Effector memory CD8-positive, alpha-beta T cell (primary cell): ENCODE measurements around the gene AK2.
"Not testable (repeated sequence)": the region's sequence is repeated elsewhere in the genome, so short reads cannot be mapped to it uniquely, and the experiment has no call there.

ENCODE experiments used
- ATAC-seq: fragments of 150-1000 bp; cut with Tn5 transposase; replicated peaks from 2 replicates; pipeline ENCODE4 v1.10.0; 2021; ENCODE audit warnings: mild to moderate bottlenecking, moderate library complexity
- DNase-seq, 3 experiments: peaks; one replicate each; pipeline ENCODE4 v3.0.0; 2021
- H3K27ac Mint-ChIP-seq, 2 donors: one replicate each; pipeline ENCODE4 v1.8.0; 2022; ENCODE audit warnings: mild to moderate bottlenecking in 2 of 2, mixed read lengths in 2 of 2, moderate library complexity in 2 of 2
- H3K27me3 Mint-ChIP-seq, 2 donors: one replicate each; pipeline ENCODE4 v1.8.0; 2022; ENCODE audit warnings: mixed read lengths in 2 of 2
- H3K36me3 Mint-ChIP-seq: one replicate; pipeline ENCODE4 v1.8.0; 2022; ENCODE audit warnings: mild to moderate bottlenecking, moderate library complexity, mixed read lengths; ENCODE audit not compliant: insufficient read depth
- H3K4me1 Mint-ChIP-seq, 2 donors: one replicate each; pipeline ENCODE4 v1.8.0; 2022; ENCODE audit warnings: low read depth in 2 of 2, mixed read lengths in 2 of 2
- H3K4me3 Mint-ChIP-seq, 2 donors: one replicate each; pipeline ENCODE4 v1.8.0; 2022; ENCODE audit warnings: mild to moderate bottlenecking in 2 of 2, mixed read lengths in 2 of 2, moderate library complexity in 2 of 2
- H3K9me3 Mint-ChIP-seq, 2 donors: one replicate each; pipeline ENCODE4 v1.8.0; 2022; ENCODE audit warnings: mixed read lengths in 2 of 2

The AK2 gene

DNA sequence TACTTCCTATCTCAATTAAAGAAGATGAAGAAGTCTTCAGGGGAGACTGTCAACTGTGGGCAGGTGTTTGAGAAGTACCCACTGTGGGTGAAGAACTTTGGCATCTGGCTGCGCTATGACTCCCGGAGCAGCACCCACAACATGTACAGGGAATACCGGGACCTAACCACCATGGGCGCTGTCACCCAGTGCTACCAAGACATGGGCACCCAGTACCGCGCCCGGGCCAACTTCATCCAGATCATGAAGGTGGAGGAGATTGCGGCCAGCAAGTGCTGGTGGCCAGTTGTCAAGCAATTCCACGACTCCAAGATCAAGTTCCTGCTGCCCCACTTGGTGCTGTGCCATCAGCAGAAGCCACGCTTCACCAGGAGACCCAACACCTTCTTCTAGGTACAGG, 56.6 kb downstream of the AK2 start:
- peak overlapping the region; percentile 96 to 97 for H3K27ac Mint-ChIP-seq
- no peaks in the 10 kb centered on the region for H3K9me3 Mint-ChIP-seq

DNA sequence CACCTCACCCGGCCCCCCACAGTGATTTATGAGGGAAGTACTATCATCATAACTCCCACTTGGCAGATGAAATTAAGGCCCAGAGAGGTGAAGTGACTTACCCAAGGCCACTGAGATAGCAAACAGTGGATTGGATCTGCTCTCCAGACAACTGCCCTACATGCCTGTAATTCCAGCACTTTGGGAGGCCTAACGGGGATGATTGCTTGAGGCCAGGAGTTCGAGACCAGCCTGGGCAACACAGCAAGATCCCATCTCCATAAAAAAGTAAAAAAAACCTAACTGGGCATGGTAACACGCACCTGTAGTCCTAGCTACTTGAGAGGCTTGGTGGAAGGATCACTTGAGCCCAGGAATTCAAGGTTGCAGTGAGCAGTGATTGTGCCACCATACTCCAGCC, 57.8 kb downstream of the AK2 start:
- H3K4me3 Mint-ChIP-seq = no peak overlapping the region
- ATAC-seq (no peak), DNase-seq (no peak)
- H3K27me3 Mint-ChIP-seq = peaks cover 0 to 6% of the 10 kb centered on the region in 2 donors
- H3K9me3 Mint-ChIP-seq = no peaks in the 10 kb centered on the region
- peaks cover 7% of the 10 kb centered on the region for H3K36me3 Mint-ChIP-seq
- H3K4me1 Mint-ChIP-seq = peaks cover 11 to 19% of the 10 kb centered on the region in 2 donors
- H3K27ac Mint-ChIP-seq = no peak overlapping the region

More for the DNA sequence above, 56.6 kb downstream of the AK2 start:
- ATAC-seq = no peak
- Mint-ChIP-seq H3K4me3 (no peak overlapping the region), H3K27me3 (peaks cover 0 to 5% of the 10 kb centered on the region in 2 donors), H3K36me3 (peaks cover 7% of the 10 kb centered on the region), H3K4me1 (peaks cover 19 to 22% of the 10 kb centered on the region in 2 donors)
- no peak for DNase-seq

DNA sequence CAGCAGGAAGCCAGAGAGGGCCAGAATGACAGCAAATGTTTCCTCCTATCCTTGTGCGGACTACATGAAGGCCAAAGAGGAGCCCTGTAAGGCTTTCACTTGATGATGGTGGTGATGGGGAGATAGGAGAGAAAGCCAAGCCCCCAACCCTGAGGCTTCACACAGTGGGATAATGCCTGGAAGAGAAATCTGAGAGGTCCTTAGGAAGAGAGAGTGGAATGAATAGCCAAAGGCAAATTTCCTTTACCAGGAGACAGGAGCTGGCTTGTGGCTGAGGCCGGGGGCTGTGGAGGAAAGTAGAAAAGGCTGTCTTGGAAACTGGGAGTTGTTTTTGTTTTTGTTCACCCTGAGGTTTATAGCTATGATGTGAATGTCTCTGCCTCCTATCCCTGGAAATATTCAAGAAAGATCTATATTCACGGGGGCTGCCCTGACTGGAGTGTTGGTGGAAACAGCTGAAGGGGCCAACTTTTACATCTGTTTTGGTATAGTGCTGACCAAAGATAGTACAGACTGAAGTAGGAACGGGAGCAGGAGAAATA, 59.1 kb downstream of the AK2 start:
- no peak overlapping the region for H3K4me3 Mint-ChIP-seq
- no peak for DNase-seq
- H3K27me3 Mint-ChIP-seq = peaks cover under 1 to 8% of the 10 kb centered on the region in 2 donors
- no peak for ATAC-seq
- H3K27ac Mint-ChIP-seq = no peak overlapping the region
- peaks cover 7% of the 10 kb centered on the region for H3K36me3 Mint-ChIP-seq
- no peaks in the 10 kb centered on the region for H3K9me3 Mint-ChIP-seq
- H3K4me1 Mint-ChIP-seq = peaks cover 8 to 17% of the 10 kb centered on the region in 2 donors

DNA sequence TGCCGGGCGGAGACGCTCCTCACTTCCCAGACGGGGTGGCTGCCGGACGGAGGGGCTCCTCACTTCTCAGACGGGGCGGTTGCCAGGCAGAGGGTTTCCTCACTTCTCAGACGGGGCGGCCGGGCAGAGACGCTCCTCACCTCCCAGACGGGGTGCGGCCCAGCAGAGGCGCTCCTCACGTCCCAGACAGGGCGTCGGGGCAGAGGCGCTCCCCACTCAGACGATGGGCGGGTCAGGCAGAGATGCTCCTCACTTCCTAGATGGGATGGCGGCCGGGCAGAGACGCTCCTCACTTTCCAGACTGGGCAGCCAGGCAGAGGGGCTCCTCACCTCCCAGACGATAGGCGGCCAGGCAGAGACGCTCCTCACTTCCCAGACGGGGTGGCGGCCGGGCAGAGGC, 61.6 kb downstream of the AK2 start:
- not testable (repeated sequence) for ATAC-seq, H3K4me3 Mint-ChIP-seq, H3K4me1 Mint-ChIP-seq, H3K36me3 Mint-ChIP-seq, H3K9me3 Mint-ChIP-seq, DNase-seq, H3K27ac Mint-ChIP-seq
- H3K27me3 Mint-ChIP-seq = peaks cover 21 to 30% of the 10 kb centered on the region in 2 donors

DNA sequence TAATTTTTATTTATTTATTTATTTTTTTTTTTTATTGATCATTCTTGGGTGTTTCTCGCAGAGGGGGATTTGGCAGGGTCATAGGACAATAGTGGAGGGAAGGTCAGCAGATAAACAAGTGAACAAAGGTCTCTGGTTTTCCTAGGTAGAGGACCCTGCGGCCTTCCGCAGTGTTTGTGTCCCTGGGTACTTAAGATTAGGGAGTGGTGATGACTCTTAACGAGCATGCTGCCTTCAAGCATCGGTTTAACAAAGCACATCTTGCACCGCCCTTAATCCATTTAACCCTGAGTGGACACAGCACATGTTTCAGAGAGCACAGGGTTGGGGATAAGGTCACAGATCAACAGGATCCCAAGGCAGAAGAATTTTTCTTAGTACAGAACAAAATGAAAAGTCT, 63.2 kb downstream of the AK2 start:
- not testable (repeated sequence) for H3K4me1 Mint-ChIP-seq

DNA sequence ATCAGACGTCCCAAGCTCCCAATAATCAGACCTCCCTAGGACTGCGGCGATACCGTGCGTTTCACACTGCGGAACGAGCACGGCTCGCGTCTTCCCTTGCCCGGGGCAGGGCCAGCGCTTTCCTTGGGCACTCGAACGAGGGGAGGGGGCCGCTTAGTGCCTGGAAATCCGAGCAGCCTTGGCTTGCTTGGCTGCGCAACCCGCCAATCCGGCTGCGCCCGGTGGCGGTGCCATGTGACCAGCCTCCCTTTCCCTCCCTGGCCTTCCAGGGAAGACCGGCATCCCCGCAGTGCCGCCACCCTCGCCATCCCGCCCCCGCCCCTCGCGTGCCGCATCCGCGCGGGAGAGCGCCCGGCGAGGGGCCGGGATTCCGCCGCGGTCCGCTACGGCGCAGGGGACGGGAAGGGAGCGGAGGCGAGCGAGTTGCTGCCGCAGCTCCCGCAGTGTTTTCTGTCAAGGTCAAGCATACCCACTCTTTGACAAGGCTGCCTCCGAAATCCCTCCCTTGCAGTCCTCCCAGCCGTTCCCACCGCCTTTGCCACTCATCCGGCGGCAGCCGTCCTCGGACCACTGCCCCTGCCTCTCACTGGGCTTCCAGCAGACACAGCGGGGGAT, 63.8 kb downstream of the AK2 start:
- Mint-ChIP-seq H3K4me3 (peak overlapping the region; percentile 2 to 59), H3K36me3 (peaks cover 3% of the 10 kb centered on the region), H3K27me3 (peaks cover 21 to 30% of the 10 kb centered on the region in 2 donors), H3K9me3 (no peaks in the 10 kb centered on the region), H3K27ac (no peak overlapping the region), H3K4me1 (peaks cover 0 to 5% of the 10 kb centered on the region in 2 donors)
- DNase-seq (no peak), ATAC-seq (no peak)

More for the DNA sequence above, 63.2 kb downstream of the AK2 start:
- DNase-seq, H3K9me3 Mint-ChIP-seq, H3K27ac Mint-ChIP-seq, ATAC-seq, H3K36me3 Mint-ChIP-seq: not testable (repeated sequence)
- peaks cover 21 to 30% of the 10 kb centered on the region in 2 donors for H3K27me3 Mint-ChIP-seq
- H3K4me3 Mint-ChIP-seq = peak overlapping the region in 1 of 2 donors; percentile 59

DNA sequence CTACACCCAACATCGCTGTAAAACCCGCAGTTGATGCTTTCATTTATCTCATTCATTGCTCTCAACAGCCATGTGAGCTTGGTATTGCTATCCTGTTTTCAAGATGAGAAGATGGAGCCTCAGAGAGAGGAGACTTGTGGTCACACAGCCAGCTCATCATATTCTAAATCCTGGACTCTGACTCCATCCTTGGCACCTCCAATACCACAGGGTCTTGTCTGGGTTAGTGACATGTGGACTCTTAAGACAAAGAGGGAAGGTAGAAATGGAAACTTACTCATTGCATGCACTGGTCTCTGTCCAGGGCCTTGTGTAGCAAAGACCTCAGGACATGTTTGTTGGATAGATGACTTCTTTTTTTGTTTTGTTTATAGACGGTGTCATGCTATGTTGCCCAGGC, 65.1 kb downstream of the AK2 start:
- Mint-ChIP-seq H3K27ac (no peak overlapping the region), H3K36me3 (peaks cover 3% of the 10 kb centered on the region), H3K9me3 (no peaks in the 10 kb centered on the region), H3K4me1 (peaks cover 0 to 5% of the 10 kb centered on the region in 2 donors), H3K4me3 (no peak overlapping the region), H3K27me3 (peaks cover 27 to 30% of the 10 kb centered on the region in 2 donors)
- ATAC-seq (no peak), DNase-seq (no peak)

DNA sequence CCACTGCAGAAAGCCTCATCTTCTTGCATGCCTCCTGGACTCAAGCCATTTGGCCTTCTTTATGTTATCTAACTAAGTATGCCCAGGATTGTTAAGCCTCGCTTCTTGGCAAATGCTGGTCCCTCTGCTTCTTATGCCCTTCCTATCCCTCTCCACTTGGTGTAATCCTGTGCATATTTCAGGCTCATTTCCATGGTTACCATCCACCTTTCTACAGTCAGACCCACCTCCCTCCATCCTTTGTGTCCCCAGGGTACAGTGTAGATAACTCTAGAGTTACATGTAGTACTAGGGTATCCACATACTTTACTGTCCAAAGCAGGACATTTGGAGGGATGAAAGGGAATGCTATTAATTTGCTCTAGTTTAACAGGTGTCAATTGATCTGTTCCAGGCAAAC, 65.5 kb downstream of the AK2 start:
- H3K36me3 Mint-ChIP-seq = peaks cover 3% of the 10 kb centered on the region
- no peaks in the 10 kb centered on the region for H3K9me3 Mint-ChIP-seq
- H3K27me3 Mint-ChIP-seq = peaks cover 27 to 30% of the 10 kb centered on the region in 2 donors
- no peak overlapping the region for H3K4me3 Mint-ChIP-seq
- DNase-seq (no peak), ATAC-seq (no peak)
- H3K4me1 Mint-ChIP-seq = peaks cover 0 to 5% of the 10 kb centered on the region in 2 donors
- H3K27ac Mint-ChIP-seq = no peak overlapping the region

DNA sequence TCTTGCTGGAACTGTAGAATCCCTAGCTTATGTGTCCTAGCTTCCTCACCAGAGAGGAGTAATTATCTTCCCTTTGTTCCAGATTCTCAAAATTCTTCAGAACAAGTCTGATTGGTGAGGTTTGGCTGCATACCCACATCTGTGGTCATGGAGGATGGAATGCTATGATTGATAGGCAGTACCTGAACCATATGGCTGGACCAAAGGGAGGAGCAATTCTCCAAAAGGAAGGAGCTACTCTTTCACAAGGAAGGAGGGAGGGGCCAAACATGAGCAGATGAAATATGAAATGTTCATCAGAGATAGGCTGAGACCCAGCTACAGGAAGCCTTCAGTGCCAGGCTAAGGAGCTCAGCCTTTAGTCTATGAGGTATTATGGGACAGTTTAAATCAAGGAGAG, 67.1 kb downstream of the AK2 start:
- Mint-ChIP-seq H3K9me3 (no peaks in the 10 kb centered on the region), H3K27me3 (peaks cover 24 to 27% of the 10 kb centered on the region in 2 donors), H3K4me1 (peaks cover 0 to 5% of the 10 kb centered on the region in 2 donors), H3K36me3 (peaks cover 6% of the 10 kb centered on the region), H3K4me3 (no peak overlapping the region), H3K27ac (no peak overlapping the region)
- DNase-seq (no peak), ATAC-seq (no peak)

DNA sequence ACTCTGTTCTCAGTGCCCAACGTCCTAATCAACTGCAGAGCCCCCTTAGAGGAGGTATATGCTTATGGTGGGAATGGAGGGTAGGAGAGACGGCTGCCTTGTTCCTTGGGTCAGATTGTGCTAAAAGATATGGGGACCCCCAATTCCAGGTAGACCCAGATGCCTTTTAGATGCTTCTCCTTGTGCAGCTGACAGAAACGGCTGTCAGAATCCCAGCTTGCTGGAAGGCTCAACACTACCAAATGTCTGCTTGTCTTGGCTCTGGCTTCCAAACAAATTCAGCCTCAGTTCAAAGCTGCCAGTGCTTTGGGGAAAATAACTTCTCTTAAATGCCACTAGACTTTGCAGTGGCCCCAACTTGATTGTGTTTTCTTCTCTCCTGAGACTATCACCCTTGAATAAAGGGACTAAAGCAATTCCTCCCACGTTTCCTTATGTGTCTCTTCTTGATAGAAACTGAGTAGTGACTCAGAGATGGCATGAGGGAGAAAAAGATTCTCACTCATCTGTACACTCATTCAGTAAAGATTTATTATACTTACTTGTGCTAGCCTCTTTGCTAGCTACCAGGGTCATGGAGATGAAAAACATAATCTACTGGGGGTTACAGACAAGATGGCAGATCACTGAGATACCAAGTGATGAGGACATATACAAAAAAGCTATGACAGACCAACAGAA, 68.7 kb downstream of the AK2 start:
- Mint-ChIP-seq H3K27ac (no peak overlapping the region), H3K4me1 (peaks cover 3 to 10% of the 10 kb centered on the region in 2 donors), H3K36me3 (peaks cover 18% of the 10 kb centered on the region)

DNA sequence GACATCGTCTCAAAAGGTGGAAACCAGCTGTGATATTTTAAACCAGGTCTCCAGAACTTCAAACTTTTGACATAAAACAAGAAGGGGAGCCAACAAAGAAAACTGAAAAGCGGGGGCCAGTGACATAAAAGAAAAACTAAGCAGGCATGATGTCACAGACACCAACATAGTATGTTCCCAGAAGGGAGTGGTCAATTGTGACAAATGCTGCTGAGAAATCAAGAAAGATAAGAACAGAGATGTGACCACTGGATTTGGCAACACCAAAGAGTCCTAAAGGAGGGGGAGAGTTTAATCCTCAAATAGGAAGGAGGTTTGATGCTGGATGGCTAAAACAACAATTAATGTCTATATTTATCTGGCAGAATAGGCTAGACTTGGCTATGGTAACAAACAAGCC, 69.8 kb downstream of the AK2 start:
- ATAC-seq = no peak
- no peak for DNase-seq
- peaks cover 14 to 19% of the 10 kb centered on the region in 2 donors for H3K27me3 Mint-ChIP-seq
- peaks cover 13 to 15% of the 10 kb centered on the region in 2 donors for H3K4me1 Mint-ChIP-seq
- peaks cover 26% of the 10 kb centered on the region for H3K36me3 Mint-ChIP-seq
- no peak overlapping the region for H3K27ac Mint-ChIP-seq
- no peak overlapping the region for H3K4me3 Mint-ChIP-seq
- no peaks in the 10 kb centered on the region for H3K9me3 Mint-ChIP-seq

More for the DNA sequence above, 68.7 kb downstream of the AK2 start:
- Mint-ChIP-seq H3K4me3 (no peak overlapping the region), H3K9me3 (no peaks in the 10 kb centered on the region), H3K27me3 (peaks cover 24 to 27% of the 10 kb centered on the region in 2 donors)
- no peak for DNase-seq
- no peak for ATAC-seq

DNA sequence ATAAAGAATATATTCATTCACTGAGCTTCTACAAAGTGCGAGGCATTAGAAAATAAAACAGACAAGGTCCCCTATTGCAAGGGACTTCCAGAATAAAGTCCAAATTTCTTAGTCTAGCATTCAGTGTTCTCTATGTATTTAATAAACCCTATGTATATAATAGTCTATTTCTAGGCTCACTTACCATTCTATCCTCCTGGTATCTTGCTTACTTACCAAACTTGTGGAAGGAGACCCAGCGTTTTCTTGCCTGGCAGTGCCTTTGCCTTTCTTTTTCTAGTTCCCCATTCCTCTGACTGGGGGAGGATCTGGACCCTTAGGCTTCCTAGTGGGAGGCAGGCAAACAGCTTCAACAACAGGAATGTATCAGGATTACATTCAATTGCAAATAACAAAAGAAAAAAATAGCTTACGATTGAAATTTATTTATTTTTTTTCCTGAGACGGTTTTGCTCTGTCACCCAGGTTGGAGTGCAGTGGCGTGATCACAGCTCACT, 71.4 kb downstream of the AK2 start:
- DNase-seq = no peak
- Mint-ChIP-seq H3K27ac (peak overlapping the region; percentile 78 to 86), H3K27me3 (peaks cover 0 to 6% of the 10 kb centered on the region in 2 donors), H3K4me3 (peak overlapping the region; percentile 81 to 84), H3K36me3 (peaks cover 26% of the 10 kb centered on the region), H3K9me3 (no peaks in the 10 kb centered on the region), H3K4me1 (peaks cover 24 to 27% of the 10 kb centered on the region in 2 donors)
- ATAC-seq = no peak

DNA sequence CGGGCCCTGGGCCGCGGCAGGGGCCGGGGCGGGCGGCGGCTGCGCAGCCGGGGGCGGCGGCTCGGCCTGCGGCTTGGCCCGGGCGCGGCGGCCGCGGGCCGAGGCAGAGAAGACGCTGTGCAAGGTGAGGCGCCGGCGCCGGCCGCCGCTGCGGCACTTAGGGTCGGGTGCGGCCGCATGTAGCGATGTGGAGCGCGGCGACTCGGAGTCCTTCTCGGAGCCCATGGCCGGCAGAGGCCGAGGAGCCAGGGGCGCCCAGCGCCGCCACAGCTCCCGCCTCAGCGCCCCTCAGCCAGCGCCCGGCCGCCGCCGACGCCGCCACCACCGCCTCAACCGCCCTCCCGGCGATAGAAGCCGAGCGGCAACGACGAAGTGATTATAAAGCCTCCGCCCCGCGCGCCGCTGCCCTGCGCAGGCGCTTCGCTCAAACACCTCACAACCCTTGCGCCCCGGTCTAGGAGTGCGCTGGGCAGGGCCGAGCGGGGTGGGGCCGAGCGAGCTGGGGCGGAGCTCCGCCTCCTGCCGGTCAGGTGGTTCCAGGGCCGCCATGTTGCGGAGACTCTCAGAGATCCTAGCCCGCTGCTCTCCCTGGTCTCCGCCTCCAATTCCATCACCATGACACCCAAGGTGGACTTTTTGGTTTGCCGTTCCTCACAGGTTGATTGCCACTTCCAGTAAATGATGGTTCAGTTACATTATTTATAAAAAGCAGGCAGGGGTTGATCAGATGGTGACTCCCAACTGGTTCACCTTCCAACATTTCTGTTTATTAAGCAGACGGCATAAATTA, 72.0 kb downstream of the AK2 start, which contains the start of gene RNF19B:
Gene RNF19B, minus strand, starts transcription at position 349 of the 790 bp plus-strand sequence. Its CDS starts 124 bp downstream, at position 225.
- ATAC-seq = peak; percentile 86

More for the DNA sequence above, 72.0 kb downstream of the AK2 start, which contains the start of gene RNF19B:
- H3K36me3 Mint-ChIP-seq = peaks cover 28% of the 10 kb centered on the region
- DNase-seq = peak; percentile 90 to 93 (median 92)
- peak within 1 kb of the TSS; percentile 81 to 89 for H3K4me3 Mint-ChIP-seq
- peaks cover 27 to 30% of the 10 kb centered on the region in 2 donors for H3K4me1 Mint-ChIP-seq
- H3K9me3 Mint-ChIP-seq = no peaks in the 10 kb centered on the region
- peaks cover 0 to 6% of the 10 kb centered on the region in 2 donors for H3K27me3 Mint-ChIP-seq
- H3K27ac Mint-ChIP-seq = peak within 1 kb of the TSS; percentile 86 to 87
